H9 (cell line): ENCODE results near the gene ORAI1. TPM values are rescaled to one million over a fixed set of nuclear protein-coding genes. Genes with fewer than 3 reads are reported as not detected.

ENCODE experiments used
- DNase-seq: peaks from one replicate; pipeline ENCODE4 v3.0.0-alpha.2; 2017
- H2AFZ ChIP-seq: one replicate; pipeline ENCODE4 v1.6.1; 2013; ENCODE audit warnings: mild to moderate bottlenecking, low read length, control low read depth, moderate library complexity
- H2AK5ac ChIP-seq: 2 replicates; pipeline ENCODE4 v1.6.1; 2013; ENCODE audit warnings: low read length, control low read depth, mixed read lengths; ENCODE audit not compliant: insufficient read length
- H2BK120ac ChIP-seq: one replicate; pipeline ENCODE4 v1.6.1; 2013; ENCODE audit warnings: low read depth, mild to moderate bottlenecking, low read length, control low read depth, inconsistent platforms; ENCODE audit not compliant: poor library complexity, severe bottlenecking
- H2BK12ac ChIP-seq: 2 replicates; pipeline ENCODE4 v1.6.1; 2013; ENCODE audit warnings: low read length, control low read depth, mixed read lengths, low read depth; ENCODE audit not compliant: insufficient read length
- H2BK15ac ChIP-seq: 2 replicates; pipeline ENCODE4 v1.6.1; 2013; ENCODE audit warnings: low read depth, low read length, control low read depth
- H2BK20ac ChIP-seq: one replicate; pipeline ENCODE4 v1.6.1; 2013; ENCODE audit warnings: low read depth, mild to moderate bottlenecking, low read length, control low read depth, inconsistent platforms; ENCODE audit not compliant: poor library complexity, severe bottlenecking
- H2BK5ac ChIP-seq: 2 replicates; pipeline ENCODE4 v1.6.1; 2013; ENCODE audit warnings: low read length, control low read depth, mixed read lengths; ENCODE audit not compliant: insufficient read length
- H3K14ac ChIP-seq: 2 replicates; pipeline ENCODE4 v1.6.1; 2013; ENCODE audit warnings: low read length, control low read depth; ENCODE audit not compliant: insufficient read depth
- H3K18ac ChIP-seq: 2 replicates; pipeline ENCODE4 v1.6.1; 2013; ENCODE audit warnings: low read depth, mild to moderate bottlenecking, mixed read lengths, low read length, control low read depth; ENCODE audit not compliant: insufficient read length
- H3K23ac ChIP-seq: 2 replicates; pipeline ENCODE4 v1.6.1; 2013; ENCODE audit warnings: low read length, control low read depth, mixed read lengths, low read depth; ENCODE audit not compliant: insufficient read length
- H3K23me2 ChIP-seq: 2 replicates; pipeline ENCODE4 v1.6.1; 2013; ENCODE audit warnings: low read depth, mild to moderate bottlenecking, mixed read lengths, low read length, control low read depth; ENCODE audit not compliant: insufficient read length, poor library complexity, severe bottlenecking
- H3K27ac ChIP-seq: 2 replicates; pipeline ENCODE4 v1.5.1; 2013; ENCODE audit warnings: low read length, control low read depth, mixed read lengths, low read depth; ENCODE audit not compliant: insufficient read length
- H3K27me3 ChIP-seq: 2 replicates; pipeline ENCODE4 v1.6.1; 2013; ENCODE audit warnings: low read length, control low read depth, inconsistent platforms; ENCODE audit not compliant: insufficient read depth
- H3K4ac ChIP-seq: 2 replicates; pipeline ENCODE4 v1.6.1; 2013; ENCODE audit warnings: low read depth, mild to moderate bottlenecking, control low read depth, inconsistent platforms, low read length, moderate library complexity
- H3K4me1 ChIP-seq: 2 replicates; pipeline ENCODE4 v1.6.1; 2013; ENCODE audit warnings: low read length, control low read depth, inconsistent platforms; ENCODE audit not compliant: insufficient read depth
- H3K4me2 ChIP-seq: 2 replicates; pipeline ENCODE4 v1.6.1; 2013; ENCODE audit warnings: low read length, control low read depth, mixed read lengths; ENCODE audit not compliant: insufficient read length, insufficient read depth
- H3K56ac ChIP-seq: 2 replicates; pipeline ENCODE4 v1.6.1; 2013; ENCODE audit warnings: low read depth, mild to moderate bottlenecking, mixed read lengths, low read length, control low read depth; ENCODE audit not compliant: insufficient read length
- H3K79me1 ChIP-seq: 2 replicates; pipeline ENCODE4 v1.6.1; 2013; ENCODE audit warnings: low read depth, mild to moderate bottlenecking, moderate library complexity, low read length, control low read depth, inconsistent platforms; ENCODE audit not compliant: insufficient read depth, poor library complexity, severe bottlenecking
- H3K79me2 ChIP-seq: 2 replicates; pipeline ENCODE4 v1.6.1; 2013; ENCODE audit warnings: low read length, control low read depth, inconsistent platforms; ENCODE audit not compliant: insufficient read depth
- H3K9ac ChIP-seq: 2 replicates; pipeline ENCODE4 v1.6.1; 2013; ENCODE audit warnings: low read length, control low read depth, mixed read lengths; ENCODE audit not compliant: insufficient read length; ENCODE audit errors: extremely low read depth
- H3K9me3 ChIP-seq: one replicate; pipeline ENCODE4 v1.6.1; 2013; ENCODE audit warnings: low read depth, low read length, inconsistent platforms; ENCODE audit not compliant: control insufficient read depth
- H3T11ph ChIP-seq: one replicate; pipeline ENCODE4 v1.6.1; 2013; ENCODE audit warnings: mild to moderate bottlenecking, low read length, control low read depth, inconsistent platforms
- H4K20me1 ChIP-seq: one replicate; pipeline ENCODE4 v1.6.1; 2013; ENCODE audit not compliant: control insufficient read depth, insufficient read length, insufficient read depth
- H4K5ac ChIP-seq: 2 replicates; pipeline ENCODE4 v1.6.1; 2013; ENCODE audit warnings: low read depth, mild to moderate bottlenecking, mixed read lengths, low read length, control low read depth; ENCODE audit not compliant: insufficient read length
- H4K8ac ChIP-seq: replicated peaks from 2 replicates; pipeline ENCODE4 v1.6.1; 2013; ENCODE audit warnings: low read length, control low read depth, mixed read lengths, low read depth; ENCODE audit not compliant: insufficient read length
- H4K91ac ChIP-seq: 2 replicates; pipeline ENCODE4 v1.6.1; 2013; ENCODE audit warnings: low read depth, mild to moderate bottlenecking, moderate library complexity, mixed read lengths, low read length, control low read depth; ENCODE audit not compliant: insufficient read length
- H3K27ac Mint-ChIP-seq, 3 experiments: 2 replicates in 2 of 3; 3 replicates in 1 of 3; pipeline ENCODE4 v1.8.0; 2020 to 2021; ENCODE audit warnings: mixed read lengths in 3 of 3, mild to moderate bottlenecking in 1 of 3, moderate library complexity in 1 of 3
- H3K27me3 Mint-ChIP-seq: 2 replicates; pipeline ENCODE4 v1.8.0; 2021; ENCODE audit warnings: low read depth, mild to moderate bottlenecking, moderate library complexity, mixed read lengths
- H3K36me3 Mint-ChIP-seq, 3 experiments: 2 replicates in 2 of 3; 3 replicates in 1 of 3; pipeline ENCODE4 v1.8.0; 2020 to 2021; ENCODE audit warnings: low read depth in 3 of 3, mixed read lengths in 3 of 3; ENCODE audit not compliant: insufficient read depth in 1 of 3
- H3K4me1 Mint-ChIP-seq, 2 experiments: 2 replicates each; pipeline ENCODE4 v1.8.0; 2020; ENCODE audit warnings: mixed read lengths in 2 of 2
- H3K4me3 Mint-ChIP-seq, 2 experiments: 2 replicates in 1 of 2; 3 replicates in 1 of 2; pipeline ENCODE4 v1.8.0; 2020 to 2021; ENCODE audit warnings: mild to moderate bottlenecking in 2 of 2, mixed read lengths in 2 of 2, moderate library complexity in 1 of 2
- H3K9me3 Mint-ChIP-seq, 2 experiments: 2 replicates in 1 of 2; 3 replicates in 1 of 2; pipeline ENCODE4 v1.8.0; 2020; ENCODE audit warnings: mild to moderate bottlenecking in 2 of 2, mixed read lengths in 2 of 2, moderate library complexity in 1 of 2
- CTCF ChIP-seq: fragments of 200-600 bp; sonication (generic); conservative IDR thresholded peaks from 3 replicates; pipeline ENCODE4 v1.8.0; 2021; ENCODE audit warnings: antibody characterized with exemption, mild to moderate bottlenecking
- WGBS: extraction: QIAGEN DNeasy Blood & Tissue Kit; methylation state at CpG from one replicate; pipeline ENCODE4 v1.1.7; 2013; ENCODE audit warnings: missing lambda C conversion rate, low lambda C conversion rate, mixed read lengths; ENCODE audit not compliant: insufficient read length; ENCODE audit errors: extremely low coverage; 5-methylcytosine and 5-hydroxymethylcytosine counted together
- total RNA-seq: library from RNA; stranded (reverse); gene quantifications from 2 replicates; pipeline ENCODE4 v1.2.1, GENCODE V29; 2021

Gene ORAI1
- total RNA-seq, 1 experiment from 2014 or later, result 24.7 TPM

DNA sequence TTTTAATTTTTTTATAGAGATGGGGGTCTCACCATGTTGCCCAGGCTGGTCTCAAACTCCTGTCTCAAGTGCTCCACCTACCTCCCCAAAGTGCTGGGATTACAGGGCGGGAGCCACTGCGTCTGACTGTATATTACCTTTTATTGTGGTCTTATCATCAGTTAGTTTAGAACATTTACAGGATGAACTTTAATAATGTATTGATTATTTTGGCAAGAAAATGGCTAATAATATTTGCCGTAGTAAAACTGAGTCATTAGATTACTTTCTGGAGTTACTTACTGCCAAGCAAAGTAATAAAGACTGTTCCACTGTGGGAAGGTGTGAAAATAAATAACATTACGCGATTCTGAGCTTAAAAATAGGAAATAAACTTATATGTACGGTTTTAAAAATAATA lies 23.6 kb upstream of the ORAI1 start:
- no peak overlapping the region for H3K56ac ChIP-seq
- H3K18ac ChIP-seq, result no peak overlapping the region
- no peak overlapping the region for H2BK15ac ChIP-seq
- no peak overlapping the region for H3K14ac ChIP-seq
- H3T11ph ChIP-seq, result no peak overlapping the region
- peaks cover 0 to 4% (median 0%) of the 10 kb centered on the region in 3 experiments; a peak in 1 of 7 replicates for H3K36me3 Mint-ChIP-seq
- no peak overlapping the region for H3K4me2 ChIP-seq
- WGBS, result 100% methylated on average over 2 of the region's 6 CpGs
- H3K9ac ChIP-seq, result no peak overlapping the region
- H3K79me2 ChIP-seq, result no peaks in the 10 kb centered on the region
- no peak overlapping the region for H2BK5ac ChIP-seq
- TF ChIP-seq CTCF, result no peak
- no peaks in the 10 kb centered on the region for H3K23me2 ChIP-seq
- H3K27me3 ChIP-seq, result no peaks in the 10 kb centered on the region
- no peaks in the 10 kb centered on the region for H3K79me1 ChIP-seq
- no peaks in the 10 kb centered on the region for H3K4me1 ChIP-seq
- H3K9me3 ChIP-seq, result no peaks in the 10 kb centered on the region
- no peak for DNase-seq
- no peak overlapping the region for H3K27ac Mint-ChIP-seq
- H2BK120ac ChIP-seq, result no peak overlapping the region
- no peaks in the 10 kb centered on the region for H3K27me3 Mint-ChIP-seq
- H3K23ac ChIP-seq, result no peak overlapping the region
- H3K4me3 Mint-ChIP-seq, result no peak overlapping the region
- H4K8ac ChIP-seq, result no peak overlapping the region
- H2BK20ac ChIP-seq, result no peak overlapping the region
- peaks cover 0 to 3% of the 10 kb centered on the region in 2 experiments; a peak in 1 of 5 replicates for H3K9me3 Mint-ChIP-seq
- H4K5ac ChIP-seq, result no peak overlapping the region
- H2BK12ac ChIP-seq, result no peak overlapping the region
- no peaks in the 10 kb centered on the region for H4K20me1 ChIP-seq
- H4K91ac ChIP-seq, result no peak overlapping the region
- H2AFZ ChIP-seq, result no peak overlapping the region
- no peaks in the 10 kb centered on the region for H3K4me1 Mint-ChIP-seq
- H3K4ac ChIP-seq, result no peak overlapping the region
- H2AK5ac ChIP-seq, result no peak overlapping the region
- H3K27ac ChIP-seq, result no peak overlapping the region
